ENCODE results near the gene PAQR4. TPM values are rescaled to one million over a fixed set of nuclear protein-coding genes. Genes with fewer than 3 reads are reported as not detected.

Gene PAQR4
- total and polyA plus RNA-seq, 2 donors (not counting 1 experiment from before 2014, with no cell fraction given): 1.5 to 3.0 TPM

GRCh38 chr16:2975161-2975795, 6.1 kb downstream of the PAQR4 start:
- DNase-seq (ENCODE audit: low read depth in 2 of 2): no peak
- no peaks in the 10 kb centered on the region for H3K9me3 ChIP-seq (ENCODE audit: control insufficient read depth, insufficient read depth, low read depth, low read length)
- peaks cover 2% of the 10 kb centered on the region for H3K36me3 ChIP-seq (ENCODE audit: control insufficient read depth, insufficient read depth, low read length)
- H3K79me2 ChIP-seq (ENCODE audit: control insufficient read depth, insufficient read depth, low read length): peaks cover 5% of the 10 kb centered on the region
- peaks cover 4% of the 10 kb centered on the region for H3K4me1 ChIP-seq (ENCODE audit: control insufficient read depth, extremely low read depth, insufficient read depth, low read length)
- TF ChIP-seq, protein P1, sequence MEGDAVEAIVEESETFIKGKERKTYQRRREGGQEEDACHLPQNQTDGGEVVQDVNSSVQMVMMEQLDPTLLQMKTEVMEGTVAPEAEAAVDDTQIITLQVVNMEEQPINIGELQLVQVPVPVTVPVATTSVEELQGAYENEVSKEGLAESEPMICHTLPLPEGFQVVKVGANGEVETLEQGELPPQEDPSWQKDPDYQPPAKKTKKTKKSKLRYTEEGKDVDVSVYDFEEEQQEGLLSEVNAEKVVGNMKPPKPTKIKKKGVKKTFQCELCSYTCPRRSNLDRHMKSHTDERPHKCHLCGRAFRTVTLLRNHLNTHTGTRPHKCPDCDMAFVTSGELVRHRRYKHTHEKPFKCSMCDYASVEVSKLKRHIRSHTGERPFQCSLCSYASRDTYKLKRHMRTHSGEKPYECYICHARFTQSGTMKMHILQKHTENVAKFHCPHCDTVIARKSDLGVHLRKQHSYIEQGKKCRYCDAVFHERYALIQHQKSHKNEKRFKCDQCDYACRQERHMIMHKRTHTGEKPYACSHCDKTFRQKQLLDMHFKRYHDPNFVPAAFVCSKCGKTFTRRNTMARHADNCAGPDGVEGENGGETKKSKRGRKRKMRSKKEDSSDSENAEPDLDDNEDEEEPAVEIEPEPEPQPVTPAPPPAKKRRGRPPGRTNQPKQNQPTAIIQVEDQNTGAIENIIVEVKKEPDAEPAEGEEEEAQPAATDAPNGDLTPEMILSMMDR (conservative IDR thresholded peaks at IDR 0.05 in 1 of 2, IDR thresholded peaks at IDR 0.05 in 1 of 2; ENCODE audit: low read depth in 1 of 2, low read length in 2 of 2): no peak
- TF ChIP-seq EZH2 (IDR thresholded peaks at IDR 0.05; ENCODE audit: low read length, missing control alignments): no peak
- H3K4me3 ChIP-seq (replicated peaks in 1 of 4; ENCODE audit: control extremely low read depth in 1 of 4, insufficient read depth in 1 of 4, low read depth in 3 of 4, low read length in 4 of 4): no peak overlapping the region
- H3K9ac ChIP-seq (ENCODE audit: insufficient read depth, low read length): no peak overlapping the region
- no peak overlapping the region for H3K4me2 ChIP-seq (ENCODE audit: extremely low read depth, insufficient read depth, low read length)
- H3K27me3 ChIP-seq (ENCODE audit: control insufficient read depth, insufficient read depth, low read length): no peaks in the 10 kb centered on the region
- no peak overlapping the region for H3K27ac ChIP-seq (ENCODE audit: insufficient read depth, low read length)
- H2AFZ ChIP-seq (ENCODE audit: low read length): no peak overlapping the region
- H4K20me1 ChIP-seq (ENCODE audit: control insufficient read depth, extremely low read depth, insufficient read depth, low read length): no peaks in the 10 kb centered on the region

GRCh38 chr16:2976201-2976600, 7.1 kb downstream of the PAQR4 start:
- Histone ChIP-seq H3K79me2 (ENCODE audit: control insufficient read depth, insufficient read depth, low read length) (peaks cover 5% of the 10 kb centered on the region), H3K4me2 (ENCODE audit: extremely low read depth, insufficient read depth, low read length) (no peak overlapping the region), H3K9ac (ENCODE audit: insufficient read depth, low read length) (no peak overlapping the region), H3K36me3 (ENCODE audit: control insufficient read depth, insufficient read depth, low read length) (peaks cover 2% of the 10 kb centered on the region), H3K4me1 (ENCODE audit: control insufficient read depth, extremely low read depth, insufficient read depth, low read length) (peaks cover 8% of the 10 kb centered on the region), H4K20me1 (ENCODE audit: control insufficient read depth, extremely low read depth, insufficient read depth, low read length) (no peaks in the 10 kb centered on the region), H2AFZ (ENCODE audit: low read length) (no peak overlapping the region), H3K27me3 (ENCODE audit: control insufficient read depth, insufficient read depth, low read length) (no peaks in the 10 kb centered on the region), H3K4me3 (replicated peaks in 1 of 4; ENCODE audit: control extremely low read depth in 1 of 4, insufficient read depth in 1 of 4, low read depth in 3 of 4, low read length in 4 of 4) (no peak overlapping the region), H3K27ac (ENCODE audit: insufficient read depth, low read length) (no peak overlapping the region), H3K9me3 (ENCODE audit: control insufficient read depth, insufficient read depth, low read depth, low read length) (no peaks in the 10 kb centered on the region)
- no peak for DNase-seq (ENCODE audit: low read depth in 2 of 2)
- TF ChIP-seq EZH2 (IDR thresholded peaks at IDR 0.05; ENCODE audit: low read length, missing control alignments): no peak
- TF ChIP-seq, protein P1 (conservative IDR thresholded peaks at IDR 0.05 in 1 of 2, IDR thresholded peaks at IDR 0.05 in 1 of 2; ENCODE audit: low read depth in 1 of 2, low read length in 2 of 2): no peak

- H3K36me3 ChIP-seq (ENCODE audit: control insufficient read depth, insufficient read depth, low read length): peaks cover 2% of the 10 kb centered on the region
These were observed 7.5 kb downstream of the PAQR4 start for GRCh38 chr16:2976673-2977072.

More at GRCh38 chr16:2976673-2977072, 7.5 kb downstream of the PAQR4 start:
- Histone ChIP-seq H4K20me1 (ENCODE audit: control insufficient read depth, extremely low read depth, insufficient read depth, low read length) (no peaks in the 10 kb centered on the region), H3K4me2 (ENCODE audit: extremely low read depth, insufficient read depth, low read length) (no peak overlapping the region), H3K9ac (ENCODE audit: insufficient read depth, low read length) (no peak overlapping the region), H3K9me3 (ENCODE audit: control insufficient read depth, insufficient read depth, low read depth, low read length) (no peaks in the 10 kb centered on the region), H3K27ac (ENCODE audit: insufficient read depth, low read length) (no peak overlapping the region), H3K4me1 (ENCODE audit: control insufficient read depth, extremely low read depth, insufficient read depth, low read length) (peaks cover 8% of the 10 kb centered on the region), H2AFZ (ENCODE audit: low read length) (no peak overlapping the region), H3K4me3 (replicated peaks in 1 of 4; ENCODE audit: control extremely low read depth in 1 of 4, insufficient read depth in 1 of 4, low read depth in 3 of 4, low read length in 4 of 4) (no peak overlapping the region), H3K27me3 (ENCODE audit: control insufficient read depth, insufficient read depth, low read length) (no peaks in the 10 kb centered on the region), H3K79me2 (ENCODE audit: control insufficient read depth, insufficient read depth, low read length) (peaks cover 5% of the 10 kb centered on the region)
- TF ChIP-seq EZH2 (IDR thresholded peaks at IDR 0.05; ENCODE audit: low read length, missing control alignments): no peak
- TF ChIP-seq, protein P1 (conservative IDR thresholded peaks at IDR 0.05 in 1 of 2, IDR thresholded peaks at IDR 0.05 in 1 of 2; ENCODE audit: low read depth in 1 of 2, low read length in 2 of 2): no peak
- no peak for DNase-seq (ENCODE audit: low read depth in 2 of 2)
